ENCODE measurements around the gene CYGB.
"Not testable (repeated sequence)": the region's sequence is repeated elsewhere in the genome, so short reads cannot be mapped to it uniquely, and the experiment has no call there.

The CYGB gene

GRCh38 chr17:76561332-76561731 is 23.8 kb upstream of the CYGB start:
- H3K4me3 Mint-ChIP-seq = peak overlapping the region; percentile 100

GRCh38 chr17:76560877-76561221 is 23.3 kb upstream of the CYGB start:
- H3K36me3 Mint-ChIP-seq (ENCODE audit: low read depth) = peaks cover 76% of the 10 kb centered on the region

More at GRCh38 chr17:76561332-76561731, 23.8 kb upstream of the CYGB start:
- Mint-ChIP-seq H3K36me3 (ENCODE audit: low read depth) (peaks cover 81% of the 10 kb centered on the region), H3K27me3 (no peaks in the 10 kb centered on the region), H3K27ac (peak overlapping the region; percentile 100), H3K9me3 (no peaks in the 10 kb centered on the region), H3K4me1 (ENCODE audit: low read depth) (peaks cover 77% of the 10 kb centered on the region)

GRCh38 chr17:76560036-76560876 is 22.7 kb upstream of the CYGB start:
- peak overlapping the region; percentile 100 for H3K27ac Mint-ChIP-seq
- no peaks in the 10 kb centered on the region for H3K9me3 Mint-ChIP-seq
- H3K27me3 Mint-ChIP-seq = no peaks in the 10 kb centered on the region
- H3K4me1 Mint-ChIP-seq (ENCODE audit: low read depth) = peaks cover 73% of the 10 kb centered on the region
- H3K4me3 Mint-ChIP-seq = peak overlapping the region; percentile 100
- H3K36me3 Mint-ChIP-seq (ENCODE audit: low read depth) = peaks cover 70% of the 10 kb centered on the region

More at GRCh38 chr17:76560877-76561221, 23.3 kb upstream of the CYGB start:
- peak overlapping the region; percentile 100 for H3K4me3 Mint-ChIP-seq
- peaks cover 74% of the 10 kb centered on the region for H3K4me1 Mint-ChIP-seq (ENCODE audit: low read depth)
- no peaks in the 10 kb centered on the region for H3K27me3 Mint-ChIP-seq
- H3K27ac Mint-ChIP-seq = peak overlapping the region; percentile 100
- no peaks in the 10 kb centered on the region for H3K9me3 Mint-ChIP-seq

- not testable (repeated sequence) for H3K9me3 Mint-ChIP-seq, H3K27me3 Mint-ChIP-seq
- Mint-ChIP-seq H3K36me3 (ENCODE audit: low read depth) (peaks cover 62% of the 10 kb centered on the region), H3K4me1 (ENCODE audit: low read depth) (peaks cover 65% of the 10 kb centered on the region), H3K27ac (peak overlapping the region; percentile 100), H3K4me3 (peak overlapping the region; percentile 100)
Measured at GRCh38 chr17:76559460-76559859, 22.0 kb upstream of the CYGB start.

GRCh38 chr17:76558198-76559095 is 20.9 kb upstream of the CYGB start:
- H3K4me3 Mint-ChIP-seq = peak overlapping the region; percentile 100
- H3K27me3 Mint-ChIP-seq = no peaks in the 10 kb centered on the region
- no peaks in the 10 kb centered on the region for H3K9me3 Mint-ChIP-seq
- peaks cover 59% of the 10 kb centered on the region for H3K36me3 Mint-ChIP-seq (ENCODE audit: low read depth)
- peaks cover 64% of the 10 kb centered on the region for H3K4me1 Mint-ChIP-seq (ENCODE audit: low read depth)
- H3K27ac Mint-ChIP-seq = peak overlapping the region; percentile 100

- Mint-ChIP-seq H3K4me1 (ENCODE audit: low read depth) (peaks cover 56% of the 10 kb centered on the region), H3K4me3 (peak overlapping the region; percentile 100), H3K9me3 (no peaks in the 10 kb centered on the region), H3K36me3 (ENCODE audit: low read depth) (peaks cover 50% of the 10 kb centered on the region), H3K27ac (peak overlapping the region; percentile 100), H3K27me3 (no peaks in the 10 kb centered on the region)
Measured at GRCh38 chr17:76557368-76558197, 20.1 kb upstream of the CYGB start.

- peaks cover 44% of the 10 kb centered on the region for H3K36me3 Mint-ChIP-seq (ENCODE audit: low read depth)
- no peaks in the 10 kb centered on the region for H3K9me3 Mint-ChIP-seq
- peak overlapping the region; percentile 100 for H3K4me3 Mint-ChIP-seq
- H3K27ac Mint-ChIP-seq = peak overlapping the region; percentile 100
- H3K4me1 Mint-ChIP-seq (ENCODE audit: low read depth) = peaks cover 51% of the 10 kb centered on the region
- no peaks in the 10 kb centered on the region for H3K27me3 Mint-ChIP-seq
Measured at GRCh38 chr17:76556765-76557367, 19.4 kb upstream of the CYGB start.

GRCh38 chr17:76554131-76554530 is 16.6 kb upstream of the CYGB start:
- Mint-ChIP-seq H3K27ac (no peak overlapping the region), H3K4me1 (ENCODE audit: low read depth) (peaks cover 32% of the 10 kb centered on the region), H3K4me3 (no peak overlapping the region), H3K36me3 (ENCODE audit: low read depth) (peaks cover 16% of the 10 kb centered on the region), H3K27me3 (no peaks in the 10 kb centered on the region), H3K9me3 (no peaks in the 10 kb centered on the region)

GRCh38 chr17:76553178-76553908 is 15.8 kb upstream of the CYGB start:
- Mint-ChIP-seq H3K27ac (no peak overlapping the region), H3K4me1 (ENCODE audit: low read depth) (peaks cover 25% of the 10 kb centered on the region), H3K36me3 (ENCODE audit: low read depth) (peaks cover 9% of the 10 kb centered on the region), H3K4me3 (no peak overlapping the region), H3K27me3 (no peaks in the 10 kb centered on the region), H3K9me3 (no peaks in the 10 kb centered on the region)

- Mint-ChIP-seq H3K4me3 (no peak overlapping the region), H3K4me1 (ENCODE audit: low read depth) (peaks cover 17% of the 10 kb centered on the region), H3K27me3 (no peaks in the 10 kb centered on the region), H3K9me3 (no peaks in the 10 kb centered on the region), H3K36me3 (ENCODE audit: low read depth) (no peaks in the 10 kb centered on the region), H3K27ac (no peak overlapping the region)
Measured at GRCh38 chr17:76551685-76552084, 14.2 kb upstream of the CYGB start.

- no peaks in the 10 kb centered on the region for H3K36me3 Mint-ChIP-seq (ENCODE audit: low read depth)
- no peaks in the 10 kb centered on the region for H3K27me3 Mint-ChIP-seq
- H3K27ac Mint-ChIP-seq = peak overlapping the region; percentile 50
- no peak overlapping the region for H3K4me3 Mint-ChIP-seq
- no peaks in the 10 kb centered on the region for H3K9me3 Mint-ChIP-seq
- H3K4me1 Mint-ChIP-seq (ENCODE audit: low read depth) = peaks cover 12% of the 10 kb centered on the region
Measured at GRCh38 chr17:76550712-76551615, 13.5 kb upstream of the CYGB start.

- Mint-ChIP-seq H3K27ac (no peak overlapping the region), H3K27me3 (no peaks in the 10 kb centered on the region), H3K4me3 (no peak overlapping the region), H3K36me3 (ENCODE audit: low read depth) (no peaks in the 10 kb centered on the region), H3K9me3 (no peaks in the 10 kb centered on the region), H3K4me1 (ENCODE audit: low read depth) (peaks cover 7% of the 10 kb centered on the region)
Measured at GRCh38 chr17:76549539-76549938, 12.0 kb upstream of the CYGB start.

- H3K27ac Mint-ChIP-seq = no peak overlapping the region
- no peak overlapping the region for H3K4me3 Mint-ChIP-seq
- H3K36me3 Mint-ChIP-seq (ENCODE audit: low read depth) = no peaks in the 10 kb centered on the region
- no peaks in the 10 kb centered on the region for H3K27me3 Mint-ChIP-seq
- peaks cover 7% of the 10 kb centered on the region for H3K4me1 Mint-ChIP-seq (ENCODE audit: low read depth)
- no peaks in the 10 kb centered on the region for H3K9me3 Mint-ChIP-seq
Measured at GRCh38 chr17:76549215-76549518, 11.7 kb upstream of the CYGB start.
